GM06990 (cell line): ENCODE data around the gene CDC42SE2.
"Not testable (repeated sequence)": the region's sequence is repeated elsewhere in the genome, so short reads cannot be mapped to it uniquely, and the experiment has no call there.

Experiments used
- DNase-seq: peaks from one replicate; pipeline ENCODE4 v3.0.0-alpha.2; 2011; ENCODE audit not compliant: insufficient read length; ENCODE audit errors: extremely low read depth
- H3K27me3 ChIP-seq: replicated peaks from 2 replicates; pipeline ENCODE4 v1.6.0; 2011; ENCODE audit warnings: low read length; ENCODE audit not compliant: control insufficient read depth, insufficient read depth
- H3K36me3 ChIP-seq: 2 replicates; pipeline ENCODE4 v1.5.1; 2011; ENCODE audit warnings: low read length; ENCODE audit not compliant: control insufficient read depth, insufficient read depth
- H3K4me3 ChIP-seq: replicated peaks from 2 replicates; pipeline ENCODE4 v1.5.1; 2011; ENCODE audit warnings: low read depth, mild to moderate bottlenecking, control low read depth, low read length
- TF ChIP-seq, protein P1 (sequence below): IDR thresholded peaks from 2 replicates; pipeline ENCODE4 v1.5.1; 2011; ENCODE audit warnings: low read length, control low read depth, mild to moderate bottlenecking, inconsistent platforms; ENCODE audit not compliant: insufficient read depth, poor library complexity, severe bottlenecking

CDC42SE2 gene

DNA sequence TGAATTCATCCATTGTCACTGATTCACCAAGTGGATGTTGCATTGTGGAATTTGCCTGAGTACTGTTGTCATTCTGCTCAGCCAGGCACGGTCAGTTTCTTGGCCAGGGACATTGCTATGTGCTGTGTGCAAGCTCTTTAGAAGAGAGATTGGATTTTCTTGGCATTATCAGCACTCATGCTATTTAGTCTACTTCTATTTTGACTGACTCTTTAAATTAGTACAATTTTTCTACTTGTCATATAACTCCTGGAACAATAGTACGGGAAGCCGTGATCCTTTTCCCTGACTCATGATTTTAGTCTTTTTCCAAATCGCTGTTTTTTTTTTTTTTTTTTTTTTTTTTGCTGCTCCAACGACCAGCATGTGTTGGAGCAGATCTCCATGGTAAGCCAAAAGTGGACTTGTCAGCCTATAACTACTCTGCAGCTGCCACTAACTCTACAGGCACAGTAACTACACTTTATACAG is 129.7 kb downstream of the CDC42SE2 start:
- Histone ChIP-seq H3K27me3 (no peaks in the 10 kb centered on the region), H3K4me3 (no peak overlapping the region), H3K36me3 (peaks cover 8% of the 10 kb centered on the region)
- TF ChIP-seq, protein P1, sequence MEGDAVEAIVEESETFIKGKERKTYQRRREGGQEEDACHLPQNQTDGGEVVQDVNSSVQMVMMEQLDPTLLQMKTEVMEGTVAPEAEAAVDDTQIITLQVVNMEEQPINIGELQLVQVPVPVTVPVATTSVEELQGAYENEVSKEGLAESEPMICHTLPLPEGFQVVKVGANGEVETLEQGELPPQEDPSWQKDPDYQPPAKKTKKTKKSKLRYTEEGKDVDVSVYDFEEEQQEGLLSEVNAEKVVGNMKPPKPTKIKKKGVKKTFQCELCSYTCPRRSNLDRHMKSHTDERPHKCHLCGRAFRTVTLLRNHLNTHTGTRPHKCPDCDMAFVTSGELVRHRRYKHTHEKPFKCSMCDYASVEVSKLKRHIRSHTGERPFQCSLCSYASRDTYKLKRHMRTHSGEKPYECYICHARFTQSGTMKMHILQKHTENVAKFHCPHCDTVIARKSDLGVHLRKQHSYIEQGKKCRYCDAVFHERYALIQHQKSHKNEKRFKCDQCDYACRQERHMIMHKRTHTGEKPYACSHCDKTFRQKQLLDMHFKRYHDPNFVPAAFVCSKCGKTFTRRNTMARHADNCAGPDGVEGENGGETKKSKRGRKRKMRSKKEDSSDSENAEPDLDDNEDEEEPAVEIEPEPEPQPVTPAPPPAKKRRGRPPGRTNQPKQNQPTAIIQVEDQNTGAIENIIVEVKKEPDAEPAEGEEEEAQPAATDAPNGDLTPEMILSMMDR: no peak
- no peak for DNase-seq

DNA sequence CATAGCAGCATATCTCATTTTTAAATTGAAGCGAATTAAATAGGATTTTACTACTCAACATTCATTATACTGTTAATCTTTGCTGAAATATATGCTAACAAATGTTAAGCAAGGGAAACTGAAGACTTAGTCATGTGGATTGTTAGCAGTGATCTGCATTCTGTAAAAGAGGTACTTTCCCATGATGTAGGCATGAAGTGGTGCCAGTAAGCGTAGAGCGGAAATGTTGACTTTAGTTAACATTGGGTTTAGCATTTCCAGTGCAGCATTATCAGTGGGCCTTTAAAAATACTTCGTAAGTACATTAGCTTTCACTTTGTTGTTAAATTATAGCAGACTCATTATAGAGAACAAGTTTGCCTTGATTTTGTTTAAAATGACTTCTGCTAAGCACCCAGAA is 130.3 kb downstream of the CDC42SE2 start:
- TF ChIP-seq, protein P1: no peak
- H3K27me3 ChIP-seq: no peaks in the 10 kb centered on the region
- peaks cover 8% of the 10 kb centered on the region for H3K36me3 ChIP-seq
- peak; percentile 46 for DNase-seq
- no peak overlapping the region for H3K4me3 ChIP-seq

DNA sequence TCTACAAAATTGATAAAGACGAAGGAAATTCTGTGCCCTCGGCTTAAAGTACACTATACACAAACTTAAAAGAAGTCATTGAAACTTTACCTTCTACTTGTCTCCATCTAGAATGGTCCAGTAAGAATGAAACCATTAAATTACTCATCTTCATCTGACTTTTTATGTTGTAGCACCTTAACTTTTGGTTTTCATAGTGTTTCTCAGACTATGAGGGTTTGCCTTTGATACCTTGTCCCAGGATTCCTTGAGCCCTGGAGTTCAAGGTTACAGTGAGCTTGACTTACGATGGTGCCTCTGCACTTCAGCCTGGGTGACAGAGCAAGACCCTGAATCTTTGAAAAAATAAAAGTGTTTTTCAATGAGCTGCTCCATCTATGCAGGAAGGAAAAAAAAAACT is 132.2 kb downstream of the CDC42SE2 start:
- Histone ChIP-seq H3K27me3 (no peaks in the 10 kb centered on the region), H3K36me3 (peaks cover 7% of the 10 kb centered on the region), H3K4me3 (no peak overlapping the region)
- TF ChIP-seq, protein P1: no peak
- peak; percentile 56 for DNase-seq

DNA sequence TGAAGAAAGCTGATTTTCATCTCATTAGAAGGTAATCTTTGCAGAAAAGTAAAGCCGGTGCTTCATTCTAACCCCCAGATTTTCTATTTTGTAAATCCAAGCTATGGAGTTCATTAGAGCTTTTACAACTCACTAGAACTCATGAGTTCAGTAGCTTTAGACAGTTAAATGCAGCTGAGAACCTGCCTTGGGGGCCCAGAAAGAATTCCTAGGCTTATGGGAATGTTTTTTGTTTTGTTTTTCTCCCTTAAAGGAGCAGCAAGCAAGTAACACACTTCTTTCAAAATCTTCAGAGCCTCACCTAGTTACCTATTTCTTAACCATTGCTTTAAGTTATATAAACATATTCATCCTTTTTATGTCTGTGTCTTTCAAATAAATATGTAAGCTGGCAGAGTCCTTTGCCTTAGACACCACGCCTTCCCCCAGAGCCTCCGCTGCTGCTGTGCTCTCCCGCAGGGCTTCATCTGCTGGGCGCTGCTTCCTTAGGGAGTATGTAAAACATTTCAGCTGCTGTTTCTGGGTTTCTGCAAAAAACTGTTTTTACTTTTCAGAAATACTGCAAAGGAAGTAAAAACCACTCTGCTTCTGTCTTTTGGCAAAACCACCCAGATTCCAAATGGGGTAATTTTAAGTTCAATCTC is 132.9 kb downstream of the CDC42SE2 start:
- DNase-seq: no peak
- TF ChIP-seq, protein P1: no peak
- no peaks in the 10 kb centered on the region for H3K27me3 ChIP-seq
- no peak overlapping the region for H3K4me3 ChIP-seq
- peaks cover 7% of the 10 kb centered on the region for H3K36me3 ChIP-seq

DNA sequence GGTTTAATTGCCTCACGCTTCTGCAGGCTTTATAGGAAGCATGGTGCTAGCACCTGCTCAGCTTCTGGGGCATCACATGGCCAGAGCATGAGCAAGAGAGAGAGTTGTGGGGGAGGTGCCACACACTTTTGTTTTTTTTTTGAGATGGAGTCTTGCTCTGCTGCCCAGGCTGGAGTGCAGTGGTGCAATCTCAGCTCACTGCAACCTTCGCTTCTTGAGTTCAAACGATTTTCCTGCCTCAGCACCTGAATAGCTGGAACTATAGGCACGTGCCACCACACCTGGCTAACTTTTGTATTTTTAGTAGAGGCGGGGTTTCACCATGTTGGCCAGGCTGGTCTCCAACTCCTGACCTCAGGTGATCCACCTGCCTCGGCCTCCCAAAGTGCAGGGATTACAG is 135.2 kb downstream of the CDC42SE2 start:
- not testable (repeated sequence) for DNase-seq, H3K4me3 ChIP-seq, H3K36me3 ChIP-seq, H3K27me3 ChIP-seq

DNA sequence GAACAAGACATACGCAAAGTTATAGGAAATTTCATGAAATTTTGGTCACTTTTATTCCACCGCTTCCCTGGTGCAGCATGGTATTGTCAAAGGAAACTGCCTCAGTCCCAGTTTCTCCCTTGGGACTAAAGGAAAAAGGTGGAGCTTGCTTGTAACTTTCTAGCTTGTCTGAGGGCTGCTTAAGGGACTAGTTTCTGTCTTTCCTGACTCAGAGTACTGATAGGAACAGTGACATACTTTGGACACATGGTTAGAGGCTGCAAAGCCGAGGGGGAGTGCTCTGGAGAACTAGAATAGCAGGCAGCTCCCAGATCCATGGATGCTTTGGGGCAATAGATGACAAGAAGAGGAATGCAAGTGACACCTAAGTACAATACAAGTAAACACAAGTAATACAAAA is 136.7 kb downstream of the CDC42SE2 start:
- no peaks in the 10 kb centered on the region for H3K27me3 ChIP-seq
- no peak for DNase-seq
- TF ChIP-seq, protein P1: no peak
- peaks cover 5% of the 10 kb centered on the region for H3K36me3 ChIP-seq
- H3K4me3 ChIP-seq: no peak overlapping the region
